Tibial artery (tissue), 4 donors: ENCODE measurements around the gene ATP6V0A4.
"Not testable (repeated sequence)": the region's sequence is repeated elsewhere in the genome, so short reads cannot be mapped to it uniquely, and the experiment has no call there.

Experiments used
- DNase-seq, 2 donors: peaks; one replicate each; pipeline ENCODE4 v3.0.0-alpha.2; 2019
- H3K27ac ChIP-seq, 2 donors: fragments of 200-600 bp; sonication (generic) in 1 of 2; 1 replicate in 1 of 2; 2 replicates in 1 of 2; pipeline ENCODE4 v1.5.1; 2018 to 2019; ENCODE audit warnings: mild to moderate bottlenecking in 1 of 2
- H3K27me3 ChIP-seq, 2 donors: fragments of 200-600 bp; sonication (generic) in 1 of 2; one replicate each; pipeline versions ENCODE4 v1.5.1 to v1.6.0; 2016 to 2019
- H3K36me3 ChIP-seq, 3 donors: fragments of 200-600 bp; sonication (generic) in 2 of 3; one replicate each; pipeline ENCODE4 v1.5.1; 2016 to 2019; ENCODE audit warnings: mild to moderate bottlenecking in 2 of 3
- H3K4me1 ChIP-seq, 4 donors: fragments of 200-600 bp; sonication (generic) in 2 of 4; 1 replicate in 3 of 4; 2 replicates in 1 of 4; pipeline ENCODE4 v1.5.1; 2016 to 2019
- H3K4me3 ChIP-seq, 2 donors: fragments of 200-600 bp; sonication (generic) in 1 of 2; 1 replicate in 1 of 2; 2 replicates in 1 of 2; pipeline ENCODE4 v1.5.1; 2018 to 2019; ENCODE audit warnings: mild to moderate bottlenecking in 2 of 2
- H3K9me3 ChIP-seq, 3 donors: fragments of 200-600 bp; sonication (generic) in 1 of 3; one replicate each; pipeline ENCODE4 v1.5.1; 2016 to 2019
- CTCF ChIP-seq, 2 experiments: fragments of 200-600 bp in 1 of 2; fragments of 450-650 bp in 1 of 2; IDR thresholded peaks; one replicate each; pipeline ENCODE4 v1.5.1; 2017 to 2019; ENCODE audit warnings: antibody characterized with exemption in 2 of 2, mild to moderate bottlenecking in 1 of 2, moderate library complexity in 1 of 2
- intact Hi-C: fragments of 100-400 bp; cut with DNase I; formaldehyde crosslinking; loops from one replicate; pipeline ENCODE4 v1.15.0; 2023; ENCODE audit warnings: low total_unique reads

Gene ATP6V0A4

GRCh38 chr7:138802706-138803105 is 4.7 kb upstream of the ATP6V0A4 start:
- intact Hi-C loops, result no loop called here
- no peaks in the 10 kb centered on the region for H3K9me3 ChIP-seq
- H3K4me3 ChIP-seq, result no peak overlapping the region
- H3K27ac ChIP-seq, result no peak overlapping the region
- H3K27me3 ChIP-seq, result peaks cover 0 to 3% of the 10 kb centered on the region in 2 donors
- DNase-seq, result no peak
- no peaks in the 10 kb centered on the region for H3K36me3 ChIP-seq
- H3K4me1 ChIP-seq, result no peaks in the 10 kb centered on the region
- TF ChIP-seq CTCF (IDR thresholded peaks at IDR 0.05), result no peak

GRCh38 chr7:138801256-138801655 is 3.3 kb upstream of the ATP6V0A4 start:
- Histone ChIP-seq H3K27me3 (peaks cover 0 to 7% of the 10 kb centered on the region in 2 donors), H3K4me1 (no peaks in the 10 kb centered on the region), H3K9me3 (no peaks in the 10 kb centered on the region), H3K4me3 (no peak overlapping the region), H3K36me3 (no peaks in the 10 kb centered on the region), H3K27ac (no peak overlapping the region)
- intact Hi-C loops, result no loop called here
- no peak for DNase-seq
- TF ChIP-seq CTCF (IDR thresholded peaks at IDR 0.05), result no peak

- DNase-seq, result no peak
- H3K36me3 ChIP-seq, result no peaks in the 10 kb centered on the region
- intact Hi-C loops, result no loop called here
- no peaks in the 10 kb centered on the region for H3K9me3 ChIP-seq
- TF ChIP-seq CTCF (IDR thresholded peaks at IDR 0.05), result no peak
- H3K27me3 ChIP-seq, result peaks cover 0 to 7% of the 10 kb centered on the region in 2 donors
- H3K4me1 ChIP-seq, result no peaks in the 10 kb centered on the region
- H3K4me3 ChIP-seq, result no peak overlapping the region
- no peak overlapping the region for H3K27ac ChIP-seq
These were observed 1.5 kb upstream of the ATP6V0A4 start for GRCh38 chr7:138799336-138800000.

- H3K36me3 ChIP-seq, result no peaks in the 10 kb centered on the region
- no peak for DNase-seq
- H3K27me3 ChIP-seq, result peaks cover 0 to 7% of the 10 kb centered on the region in 2 donors
- no peak for TF ChIP-seq CTCF (IDR thresholded peaks at IDR 0.05)
- no peaks in the 10 kb centered on the region for H3K9me3 ChIP-seq
- no peaks in the 10 kb centered on the region for H3K4me1 ChIP-seq
- intact Hi-C loops, result no loop called here
- no peak overlapping the region for H3K27ac ChIP-seq
- H3K4me3 ChIP-seq, result no peak overlapping the region
These were observed 840 bp upstream of the ATP6V0A4 start for GRCh38 chr7:138798836-138799235.

- H3K36me3 ChIP-seq, H3K27ac ChIP-seq, H3K27me3 ChIP-seq, DNase-seq, H3K9me3 ChIP-seq, H3K4me1 ChIP-seq, H3K4me3 ChIP-seq, intact Hi-C loops: not testable (repeated sequence)
These were observed 950 bp downstream of the ATP6V0A4 start for GRCh38 chr7:138797046-138797445.

- intact Hi-C loops, result no loop called here
- H3K36me3 ChIP-seq, result no peaks in the 10 kb centered on the region
- H3K27me3 ChIP-seq, result peaks cover 0 to 7% of the 10 kb centered on the region in 2 donors
- H3K4me1 ChIP-seq, result no peaks in the 10 kb centered on the region
- H3K9me3 ChIP-seq, result no peaks in the 10 kb centered on the region
- no peak for TF ChIP-seq CTCF (IDR thresholded peaks at IDR 0.05)
- no peak overlapping the region for H3K27ac ChIP-seq
- no peak for DNase-seq
- H3K4me3 ChIP-seq, result no peak overlapping the region
These were observed 1.9 kb downstream of the ATP6V0A4 start for GRCh38 chr7:138796038-138796615.
